ENCODE measurements around the gene AKR1B1. TPM values are rescaled to one million over a fixed set of nuclear protein-coding genes. Genes with fewer than 3 reads are reported as not detected.

Gene AKR1B1
- total RNA-seq, 2 experiments from 2014 or later, result 75.7 to 167 TPM

DNA sequence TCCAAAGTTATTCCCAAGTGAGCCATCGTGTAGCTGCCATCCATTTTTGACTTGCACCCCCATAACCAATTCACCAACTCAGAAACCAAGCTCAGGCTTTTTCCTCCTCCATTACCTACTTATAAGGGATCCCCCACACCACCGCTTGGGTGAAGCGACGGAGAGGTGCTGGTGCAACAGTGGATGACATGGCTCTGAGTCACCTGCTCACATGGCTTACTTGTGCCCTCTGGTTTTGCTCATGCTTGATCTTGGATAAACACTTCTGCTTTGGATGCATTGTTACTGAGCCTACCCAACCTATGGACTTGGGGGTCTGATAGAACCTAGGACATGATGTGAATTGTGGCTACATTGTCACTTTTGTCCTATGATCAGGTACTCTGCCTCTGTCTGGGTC is 12.0 kb upstream of the AKR1B1 start:
- intact Hi-C loops (cut with micrococcal nuclease; ENCODE audit: unreplicated experiment), result no loop called here
- POLR2A ChIA-PET, result interaction anchor here (0.7 to 1.5 kb wide), 3 partner anchors 13 to 170 kb away, joined by 3 to 4 read pairs (median 4); no protein-coding TSS in a partner anchor
- H3K9me2 ChIP-seq (ENCODE audit: insufficient read depth, low read length), result no peaks in the 10 kb centered on the region
- no peak for DNase-seq (ENCODE audit: low spot score)
- no peak overlapping the region for H3K4me3 ChIP-seq (ENCODE audit: low read depth, low read length, poor library complexity, severe bottlenecking)
- H4K20me1 ChIP-seq (ENCODE audit: insufficient read depth, low read length), result no peaks in the 10 kb centered on the region
- H3K36me3 ChIP-seq (ENCODE audit: insufficient read depth, low read length), result no peaks in the 10 kb centered on the region
- no peak for TF ChIP-seq EZH2phosphoT487 (IDR thresholded peaks at IDR 0.05; ENCODE audit: borderline replicate concordance, low read depth, low read length)
- TF ChIP-seq, protein P1, sequence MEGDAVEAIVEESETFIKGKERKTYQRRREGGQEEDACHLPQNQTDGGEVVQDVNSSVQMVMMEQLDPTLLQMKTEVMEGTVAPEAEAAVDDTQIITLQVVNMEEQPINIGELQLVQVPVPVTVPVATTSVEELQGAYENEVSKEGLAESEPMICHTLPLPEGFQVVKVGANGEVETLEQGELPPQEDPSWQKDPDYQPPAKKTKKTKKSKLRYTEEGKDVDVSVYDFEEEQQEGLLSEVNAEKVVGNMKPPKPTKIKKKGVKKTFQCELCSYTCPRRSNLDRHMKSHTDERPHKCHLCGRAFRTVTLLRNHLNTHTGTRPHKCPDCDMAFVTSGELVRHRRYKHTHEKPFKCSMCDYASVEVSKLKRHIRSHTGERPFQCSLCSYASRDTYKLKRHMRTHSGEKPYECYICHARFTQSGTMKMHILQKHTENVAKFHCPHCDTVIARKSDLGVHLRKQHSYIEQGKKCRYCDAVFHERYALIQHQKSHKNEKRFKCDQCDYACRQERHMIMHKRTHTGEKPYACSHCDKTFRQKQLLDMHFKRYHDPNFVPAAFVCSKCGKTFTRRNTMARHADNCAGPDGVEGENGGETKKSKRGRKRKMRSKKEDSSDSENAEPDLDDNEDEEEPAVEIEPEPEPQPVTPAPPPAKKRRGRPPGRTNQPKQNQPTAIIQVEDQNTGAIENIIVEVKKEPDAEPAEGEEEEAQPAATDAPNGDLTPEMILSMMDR (conservative IDR thresholded peaks at IDR 0.05; ENCODE audit: low read length), result no peak
- CTCF ChIA-PET (ENCODE audit: unreplicated experiment), result interaction anchor here (1.1 kb wide), 1 partner anchor 9 kb away, joined by 4 read pairs; no protein-coding TSS in a partner anchor
- H3K9me3 ChIP-seq (ENCODE audit: low read length), result no peaks in the 10 kb centered on the region
- no TSS peak for BruUV-seq (replicated peaks)
- H3K4me1 ChIP-seq (ENCODE audit: insufficient read depth, low read length, poor library complexity, severe bottlenecking), result no peaks in the 10 kb centered on the region
- H3K79me2 ChIP-seq (ENCODE audit: insufficient read depth, low read depth, low read length), result no peaks in the 10 kb centered on the region
- no peak overlapping the region for H3K27ac ChIP-seq (ENCODE audit: low read depth, low read length, poor library complexity, severe bottlenecking)
- H3K4me2 ChIP-seq (ENCODE audit: low read length), result no peak overlapping the region
- no peak overlapping the region for H2AFZ ChIP-seq (ENCODE audit: low read length)

DNA sequence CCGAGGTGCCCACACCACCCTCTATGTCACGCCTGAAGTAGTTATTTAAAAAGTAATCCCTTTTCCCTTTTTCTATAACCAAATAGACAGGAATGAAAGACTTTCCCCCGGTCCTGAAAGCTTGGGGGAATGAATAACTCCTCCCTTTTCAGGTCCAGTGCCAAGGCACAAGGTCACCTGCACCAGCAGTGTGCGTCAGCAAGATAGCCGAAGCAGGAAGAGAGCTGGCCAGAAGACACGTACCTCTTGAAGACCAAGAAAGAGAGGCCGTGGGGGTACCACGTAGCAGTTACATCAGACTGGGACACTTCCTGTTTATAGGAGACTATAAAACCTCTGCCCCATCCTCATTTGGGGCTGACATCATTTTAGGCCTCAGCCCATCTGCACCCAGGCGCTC is 10.7 kb upstream of the AKR1B1 start:
- TF ChIP-seq, protein P1 (conservative IDR thresholded peaks at IDR 0.05; ENCODE audit: low read length), result no peak
- no peak for TF ChIP-seq EZH2phosphoT487 (IDR thresholded peaks at IDR 0.05; ENCODE audit: borderline replicate concordance, low read depth, low read length)
- no peaks in the 10 kb centered on the region for H4K20me1 ChIP-seq (ENCODE audit: insufficient read depth, low read length)
- no peak overlapping the region for H3K27ac ChIP-seq (ENCODE audit: low read depth, low read length, poor library complexity, severe bottlenecking)
- H3K79me2 ChIP-seq (ENCODE audit: insufficient read depth, low read depth, low read length), result no peaks in the 10 kb centered on the region
- no peaks in the 10 kb centered on the region for H3K9me2 ChIP-seq (ENCODE audit: insufficient read depth, low read length)
- ChIA-PET CTCF (ENCODE audit: unreplicated experiment) (no interaction called here), POLR2A (interaction anchor here (1.5 kb wide), 1 partner anchor 14 kb away, joined by 4 read pairs; no protein-coding TSS in a partner anchor)
- H3K4me3 ChIP-seq (ENCODE audit: low read depth, low read length, poor library complexity, severe bottlenecking), result no peak overlapping the region
- intact Hi-C loops (cut with micrococcal nuclease; ENCODE audit: unreplicated experiment), result no loop called here
- H3K4me2 ChIP-seq (ENCODE audit: low read length), result no peak overlapping the region
- no peaks in the 10 kb centered on the region for H3K36me3 ChIP-seq (ENCODE audit: insufficient read depth, low read length)
- no TSS peak for BruUV-seq (replicated peaks)
- no peak for DNase-seq (ENCODE audit: low spot score)
- H3K9me3 ChIP-seq (ENCODE audit: low read length), result peaks cover 8% of the 10 kb centered on the region; the same call in 1 of the 2 replicates
- H2AFZ ChIP-seq (ENCODE audit: low read length), result no peak overlapping the region
- no peaks in the 10 kb centered on the region for H3K4me1 ChIP-seq (ENCODE audit: insufficient read depth, low read length, poor library complexity, severe bottlenecking)

DNA sequence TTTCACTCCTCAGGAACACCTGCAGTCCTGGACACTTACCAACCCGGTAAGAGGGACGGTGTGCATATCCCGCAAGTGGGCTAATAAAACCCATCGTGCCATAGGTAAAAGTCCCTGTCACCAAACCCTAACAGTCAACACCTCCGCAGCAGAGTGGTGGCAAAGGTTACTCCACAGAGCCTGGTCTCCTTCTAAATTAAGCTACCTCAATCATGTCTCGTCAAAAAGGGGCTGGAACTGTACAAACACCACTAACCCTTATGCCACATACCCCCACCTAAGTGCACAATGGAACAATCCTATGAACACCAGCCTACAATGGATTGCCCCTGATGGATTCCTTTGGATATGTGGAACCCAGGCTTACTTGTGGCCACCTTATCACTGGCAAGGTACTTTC is 9.6 kb upstream of the AKR1B1 start:
- POLR2A ChIA-PET, result no interaction called here
- H2AFZ ChIP-seq (ENCODE audit: low read length), result no peak overlapping the region
- H3K27ac ChIP-seq (ENCODE audit: low read depth, low read length, poor library complexity, severe bottlenecking), result no peak overlapping the region
- DNase-seq (ENCODE audit: low spot score), result no peak
- H3K4me3 ChIP-seq (ENCODE audit: low read depth, low read length, poor library complexity, severe bottlenecking), result no peak overlapping the region
- H4K20me1 ChIP-seq (ENCODE audit: insufficient read depth, low read length), result no peaks in the 10 kb centered on the region
- intact Hi-C loops (cut with micrococcal nuclease; ENCODE audit: unreplicated experiment), result no loop called here
- no peaks in the 10 kb centered on the region for H3K79me2 ChIP-seq (ENCODE audit: insufficient read depth, low read depth, low read length)
- CTCF ChIA-PET (ENCODE audit: unreplicated experiment), result no interaction called here
- no TSS peak for BruUV-seq (replicated peaks)
- H3K36me3 ChIP-seq (ENCODE audit: insufficient read depth, low read length), result no peaks in the 10 kb centered on the region
- no peaks in the 10 kb centered on the region for H3K9me2 ChIP-seq (ENCODE audit: insufficient read depth, low read length)
- no peak overlapping the region for H3K4me2 ChIP-seq (ENCODE audit: low read length)
- peaks cover 15% of the 10 kb centered on the region; the same call in 1 of the 2 replicates for H3K9me3 ChIP-seq (ENCODE audit: low read length)
- H3K4me1 ChIP-seq (ENCODE audit: insufficient read depth, low read length, poor library complexity, severe bottlenecking), result no peaks in the 10 kb centered on the region
- TF ChIP-seq, protein P1 (conservative IDR thresholded peaks at IDR 0.05; ENCODE audit: low read length), result no peak
- TF ChIP-seq EZH2phosphoT487 (IDR thresholded peaks at IDR 0.05; ENCODE audit: borderline replicate concordance, low read depth, low read length), result no peak

All from OCI-LY7 (cell line).